Keratinocyte (primary cell): ENCODE measurements around the gene KREMEN1. TPM values are rescaled to one million over a fixed set of nuclear protein-coding genes. Genes with fewer than 3 reads are reported as not detected.

Experiments used
- DNase-seq: peaks from one replicate; pipeline ENCODE4 v3.0.0-alpha.2; 2011; ENCODE audit warnings: low read depth, missing footprints, low spot score
- FAIRE-seq: peaks from 2 replicates; lab custom pipeline; 2011; peaks lifted over from hg19 to GRCh38; lab: Jason Lieb, UNC
- H2AFZ ChIP-seq: 2 replicates; pipeline ENCODE4 v1.6.0; 2012; ENCODE audit warnings: low read length, control low read depth, inconsistent platforms; ENCODE audit not compliant: control insufficient read depth
- H3K27ac ChIP-seq: 2 replicates; pipeline ENCODE4 v1.5.1; 2011; ENCODE audit warnings: low read length; ENCODE audit not compliant: control insufficient read depth, insufficient read depth
- H3K27me3 ChIP-seq: 3 replicates; pipeline ENCODE4 v1.6.0; 2011; ENCODE audit warnings: low read length; ENCODE audit not compliant: control insufficient read depth, insufficient read depth; ENCODE audit errors: extremely low read depth
- H3K36me3 ChIP-seq, 2 experiments: 2 replicates in 1 of 2; 3 replicates in 1 of 2; pipeline ENCODE4 v1.5.1; 2011; ENCODE audit warnings: low read length in 2 of 2, mild to moderate bottlenecking in 1 of 2; ENCODE audit not compliant: control insufficient read depth in 2 of 2, insufficient read depth in 2 of 2; ENCODE audit errors: extremely low read depth in 1 of 2
- H3K4me1 ChIP-seq: 3 replicates; pipeline ENCODE4 v1.5.1; 2011; ENCODE audit warnings: low read length; ENCODE audit not compliant: control insufficient read depth, insufficient read depth; ENCODE audit errors: extremely low read depth
- H3K4me2 ChIP-seq: 3 replicates; pipeline ENCODE4 v1.6.0; 2011; ENCODE audit warnings: low read depth, low read length; ENCODE audit not compliant: control insufficient read depth, insufficient read depth; ENCODE audit errors: extremely low read depth
- H3K4me3 ChIP-seq, 3 experiments: fragments of 200-600 bp in 1 of 3; sonication (generic) in 1 of 3; 2 replicates in 2 of 3; 3 replicates in 1 of 3; pipeline ENCODE4 v1.5.1; 2011 to 2016; ENCODE audit warnings: low read length in 3 of 3, mild to moderate bottlenecking in 3 of 3, control low read depth in 2 of 3, inconsistent platforms in 1 of 3, low read depth in 1 of 3, mixed read lengths in 1 of 3, mixed run types in 1 of 3, moderate library complexity in 1 of 3; ENCODE audit not compliant: control insufficient read depth in 2 of 3, insufficient read depth in 2 of 3; ENCODE audit errors: extremely low read depth in 1 of 3
- H3K79me2 ChIP-seq: 2 replicates; pipeline ENCODE4 v1.6.0; 2012; ENCODE audit warnings: low read length; ENCODE audit not compliant: control insufficient read depth, insufficient read depth
- H3K9ac ChIP-seq: 3 replicates; pipeline ENCODE4 v1.6.0; 2011; ENCODE audit warnings: low read length; ENCODE audit not compliant: control insufficient read depth, insufficient read depth; ENCODE audit errors: extremely low read depth
- H3K9me1 ChIP-seq: 3 replicates; pipeline ENCODE4 v1.6.0; 2011; ENCODE audit warnings: low read length; ENCODE audit not compliant: control insufficient read depth, insufficient read depth; ENCODE audit errors: extremely low read depth
- H3K9me3 ChIP-seq: 2 replicates; pipeline ENCODE4 v1.5.1; 2012; ENCODE audit warnings: low read depth, low read length; ENCODE audit not compliant: control insufficient read depth
- H4K20me1 ChIP-seq: 3 replicates; pipeline ENCODE4 v1.6.0; 2011; ENCODE audit warnings: low read length; ENCODE audit not compliant: control insufficient read depth, insufficient read depth; ENCODE audit errors: extremely low read depth
- CTCF ChIP-seq, 3 experiments: IDR thresholded peaks in 1 of 3; conservative IDR thresholded peaks in 1 of 3; optimal IDR thresholded peaks in 1 of 3; 2 replicates in 2 of 3; 3 replicates in 1 of 3; pipeline versions ENCODE3 to v1.5.1; 2011; ENCODE audit warnings: low read length in 3 of 3, mild to moderate bottlenecking in 3 of 3, moderate library complexity in 2 of 3, control low read depth in 1 of 3, inconsistent platforms in 1 of 3; ENCODE audit not compliant: insufficient read depth in 2 of 3; ENCODE audit errors: extremely low read depth in 1 of 3
- EZH2 ChIP-seq: IDR thresholded peaks from one replicate; pipeline ENCODE4 v1.6.1; 2012; ENCODE audit warnings: inconsistent platforms, mild to moderate bottlenecking, low read length, moderate library complexity
- dilution Hi-C: fragments of 300-500 bp; cut with MboI; formaldehyde crosslinking; loops from one replicate; pipeline ENCODE4 v1.7.0; 2020; ENCODE audit warnings: low sequenced_read_pairs; ENCODE audit not compliant: extremely low pct_ligation_motif_present
- polyA plus RNA-seq, 5 experiments: library from polyadenylated mRNA; depleted of rRNA in 3 of 5; stranded (reverse) in 3 of 5; stranded (forward) in 1 of 5; unstranded in 1 of 5; fragments of >200 nt; gene quantifications; 1 replicate in 1 of 5; 2 replicates in 3 of 5; 3 replicates in 1 of 5; pipeline versions ENCODE4 v1.2.1 to v1.2.3, GENCODE V29; 2011 to 2012; ENCODE audit warnings: missing spikeins in 2 of 5, low read depth in 1 of 5, low replicate concordance in 1 of 5

KREMEN1 gene
- polyA plus RNA-seq, 1 donor (not counting 4 experiments of a cell fraction or from before 2014, with no cell fraction given) = 6.8 TPM

- Histone ChIP-seq H3K9ac (no peak overlapping the region), H3K79me2 (no peaks in the 10 kb centered on the region), H2AFZ (no peak overlapping the region), H3K27ac (no peak overlapping the region), H3K9me1 (no peaks in the 10 kb centered on the region), H4K20me1 (no peaks in the 10 kb centered on the region), H3K9me3 (no peaks in the 10 kb centered on the region), H3K36me3 (no peaks in the 10 kb centered on the region), H3K4me3 (no peak overlapping the region), H3K4me2 (no peak overlapping the region), H3K4me1 (no peaks in the 10 kb centered on the region), H3K27me3 (peaks cover 41% of the 10 kb centered on the region)
- dilution Hi-C loops = no loop called here
- DNase-seq (no peak), FAIRE-seq (no peak)
- TF ChIP-seq CTCF (optimal IDR thresholded peaks at IDR 0.05 in 1 of 3, IDR thresholded peaks at IDR 0.05 in 1 of 3, conservative IDR thresholded peaks at IDR 0.05 in 1 of 3; ENCODE audit: extremely low read depth in 1 of 3, insufficient read depth in 2 of 3, low read length in 3 of 3) (no peak), EZH2 (no peak)
Observed at GRCh38 chr22:29211066-29211465, 138.2 kb downstream of the KREMEN1 start.

- H3K27me3 ChIP-seq = peaks cover 37% of the 10 kb centered on the region
- H3K9me3 ChIP-seq = no peaks in the 10 kb centered on the region
- no peak overlapping the region for H3K4me2 ChIP-seq
- H3K9ac ChIP-seq = no peak overlapping the region
- no peaks in the 10 kb centered on the region for H3K9me1 ChIP-seq
- FAIRE-seq = no peak
- TF ChIP-seq EZH2 = no peak
- TF ChIP-seq CTCF (optimal IDR thresholded peaks at IDR 0.05 in 1 of 3, IDR thresholded peaks at IDR 0.05 in 1 of 3, conservative IDR thresholded peaks at IDR 0.05 in 1 of 3; ENCODE audit: extremely low read depth in 1 of 3, insufficient read depth in 2 of 3, low read length in 3 of 3) = no peak
- no peak overlapping the region for H3K4me3 ChIP-seq
- no peaks in the 10 kb centered on the region for H4K20me1 ChIP-seq
- H3K79me2 ChIP-seq = no peaks in the 10 kb centered on the region
- no peak overlapping the region for H2AFZ ChIP-seq
- no peaks in the 10 kb centered on the region for H3K4me1 ChIP-seq
- H3K27ac ChIP-seq = no peak overlapping the region
- H3K36me3 ChIP-seq = no peaks in the 10 kb centered on the region
- dilution Hi-C loops = no loop called here
- DNase-seq = no peak
Observed at GRCh38 chr22:29211466-29211865, 138.6 kb downstream of the KREMEN1 start.
